ENCODE data around the gene IGF2BP2.
"Not testable (repeated sequence)": the region's sequence is repeated elsewhere in the genome, so short reads cannot be mapped to it uniquely, and the experiment has no call there.

GRCh38 chr3:185853771-185854170 is 28.9 kb upstream of the IGF2BP2 start:
- not testable (repeated sequence) for TF ChIP-seq POLR2A, EP300, CTCF (IDR thresholded peaks at IDR 0.05)
